Measurements from ENCODE around the gene GALK2. TPM values are rescaled to one million over a fixed set of nuclear protein-coding genes. Genes with fewer than 3 reads are reported as not detected.
"Not testable (repeated sequence)": the region's sequence is repeated elsewhere in the genome, so short reads cannot be mapped to it uniquely, and the experiment has no call there.

The GALK2 gene
- total RNA-seq, 1 donor from 2014 or later: 54.2 TPM

DNA sequence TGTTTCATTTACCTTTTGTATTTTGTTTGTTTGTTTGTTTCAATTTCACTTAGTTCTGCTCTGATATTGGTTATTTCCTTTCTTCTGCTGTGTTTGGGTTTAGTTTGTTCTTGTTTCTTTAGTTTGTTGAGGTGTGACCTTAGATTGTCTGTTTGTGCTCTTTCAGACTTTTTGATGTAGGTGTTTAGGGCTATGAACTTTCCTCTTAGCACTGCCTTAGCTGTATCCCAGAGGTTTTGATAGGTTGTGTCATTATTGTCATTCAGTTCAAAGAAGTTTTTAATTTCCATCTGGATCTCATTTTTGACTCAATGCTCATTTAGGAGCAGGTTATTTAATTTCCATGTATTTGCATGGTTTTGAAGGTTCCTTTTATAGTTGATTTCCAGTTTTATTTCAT is 38.1 kb downstream of the GALK2 start:
- not testable (repeated sequence) for FAIRE-seq; DNase-seq (ENCODE audit: low spot score in 2 of 2)

- DNase-seq (ENCODE audit: low spot score in 2 of 2): no peak
- no peak for FAIRE-seq
Observed at GRCh38 chr15:49212897-49213296, 42.9 kb downstream of the GALK2 start.

GRCh38 chr15:49215768-49216739 is 46.0 kb downstream of the GALK2 start:
- FAIRE-seq (no peak), DNase-seq (ENCODE audit: low spot score in 2 of 2) (no peak)

DNA sequence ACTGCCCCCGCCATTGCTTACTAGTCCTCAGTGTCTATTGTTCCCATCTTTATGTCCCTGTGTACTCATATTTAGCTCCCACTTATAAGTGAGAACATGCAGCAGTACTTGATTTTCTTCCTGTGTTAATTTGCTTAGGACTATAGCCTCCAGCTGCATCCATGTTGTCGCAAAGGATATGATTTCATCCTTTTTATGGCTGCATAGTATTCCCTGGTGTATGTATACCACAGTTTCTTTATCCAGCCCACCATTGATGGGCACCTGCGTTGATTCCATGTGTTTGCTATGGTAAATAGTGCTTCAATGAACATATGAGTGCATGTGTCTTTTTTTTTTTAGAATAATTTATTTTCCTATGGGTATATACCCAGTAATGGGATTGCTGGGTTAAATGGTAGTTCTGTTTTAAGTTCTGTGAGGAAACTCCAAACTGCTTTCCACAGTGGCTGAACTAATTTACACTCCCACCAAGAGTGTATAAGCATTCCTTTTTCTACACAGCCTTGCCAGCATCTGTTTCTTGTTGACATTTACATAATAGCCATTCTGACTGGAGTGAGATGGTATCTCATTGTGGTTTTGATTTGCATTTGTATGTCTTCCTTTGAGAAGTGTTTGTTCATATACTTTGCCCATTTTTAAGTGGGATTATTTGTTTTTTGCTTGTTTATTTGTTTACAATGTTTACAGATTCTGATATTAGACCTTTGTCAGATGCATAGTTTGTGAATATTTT is 53.7 kb downstream of the GALK2 start:
- DNase-seq (ENCODE audit: low spot score in 2 of 2) (no peak), FAIRE-seq (no peak)

- FAIRE-seq (no peak), DNase-seq (ENCODE audit: low spot score in 2 of 2) (no peak)
Observed at GRCh38 chr15:49225572-49226281, 55.7 kb downstream of the GALK2 start.

DNA sequence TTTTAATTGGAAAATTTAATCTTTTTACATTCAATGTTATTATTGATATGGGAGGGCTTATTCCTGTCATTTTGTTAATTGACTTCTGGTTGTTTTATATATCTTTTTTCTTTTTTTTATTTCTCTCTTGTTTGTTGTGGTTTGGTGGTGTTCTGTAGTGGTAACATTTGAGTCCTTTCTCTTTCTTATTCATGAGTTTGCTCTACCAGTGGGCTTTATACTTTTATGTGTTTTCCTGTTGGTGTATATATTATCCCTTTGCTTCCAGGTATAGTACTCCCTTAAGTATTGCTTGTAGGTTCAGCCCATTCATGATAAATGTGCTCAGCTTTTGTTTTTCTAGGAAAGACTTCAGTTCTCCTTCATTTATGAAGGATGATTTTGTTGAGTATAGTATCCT is 57.6 kb downstream of the GALK2 start:
- FAIRE-seq (peak; percentile 10), DNase-seq (ENCODE audit: low spot score in 2 of 2) (no peak)

GRCh38 chr15:49229922-49230321 is 59.9 kb downstream of the GALK2 start:
- DNase-seq (ENCODE audit: low spot score in 2 of 2) (no peak), FAIRE-seq (no peak)

DNA sequence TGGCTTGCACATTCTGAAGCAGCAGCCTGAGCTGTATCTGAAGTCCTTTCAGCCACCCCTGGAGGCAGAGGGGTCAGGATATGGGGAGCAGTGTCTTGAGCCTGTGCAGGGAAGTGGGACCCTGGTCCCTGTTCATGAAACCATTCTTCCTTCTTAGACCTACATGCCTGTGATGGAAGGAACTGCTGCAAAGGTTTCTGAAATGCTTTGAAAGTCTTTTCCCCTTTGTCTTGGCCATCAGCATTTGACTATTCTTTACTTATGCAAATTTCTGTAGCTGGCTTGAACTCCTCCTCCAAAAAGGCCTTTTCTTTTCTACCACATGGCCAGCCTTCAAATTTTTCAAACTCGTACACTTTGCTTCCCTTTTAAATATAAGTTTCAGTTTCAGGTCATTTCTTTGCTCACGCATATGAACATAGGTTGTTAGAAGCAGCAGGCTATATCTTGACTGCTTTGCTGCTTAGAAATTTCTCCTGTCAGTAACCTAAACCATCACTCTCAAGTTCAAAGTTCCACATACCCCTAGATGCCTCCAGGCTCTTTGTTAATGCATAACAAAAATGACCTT is 62.3 kb downstream of the GALK2 start:
- FAIRE-seq: no peak
- no peak for DNase-seq (ENCODE audit: low spot score in 2 of 2)

- FAIRE-seq: peak; percentile 58
- peak; percentile 24 to 37 for DNase-seq (ENCODE audit: low spot score in 2 of 2)
Observed at GRCh38 chr15:49235446-49236124, 65.5 kb downstream of the GALK2 start.

DNA sequence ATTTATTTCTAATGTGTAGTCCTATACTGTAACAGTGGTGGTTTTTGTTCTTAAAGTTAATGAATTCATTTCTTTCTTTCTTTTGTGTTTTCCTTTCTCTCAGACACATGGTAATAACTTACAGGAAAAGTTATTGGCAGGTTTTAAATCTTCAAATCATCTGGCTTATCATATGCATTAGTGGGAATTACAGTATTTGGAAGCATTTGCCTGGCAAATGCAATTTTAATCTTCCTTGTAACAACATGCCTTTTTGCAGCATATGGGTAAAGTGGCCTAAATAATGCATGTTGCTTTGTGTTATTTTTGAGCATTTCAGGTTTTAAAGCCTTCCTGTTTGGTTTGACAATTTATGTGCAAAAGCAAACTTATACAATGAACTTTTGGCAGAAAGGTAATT is 66.8 kb downstream of the GALK2 start:
- FAIRE-seq: no peak
- no peak for DNase-seq (ENCODE audit: low spot score in 2 of 2)

GRCh38 chr15:49238342-49238741 is 68.3 kb downstream of the GALK2 start:
- no peak for DNase-seq (ENCODE audit: low spot score in 2 of 2)
- FAIRE-seq: no peak

GRCh38 chr15:49239105-49239504 is 69.1 kb downstream of the GALK2 start:
- no peak for FAIRE-seq

GRCh38 chr15:49242820-49243219 is 72.8 kb downstream of the GALK2 start:
- DNase-seq (ENCODE audit: low spot score in 2 of 2) (no peak), FAIRE-seq (no peak)

More at GRCh38 chr15:49239105-49239504, 69.1 kb downstream of the GALK2 start:
- DNase-seq (ENCODE audit: low spot score in 2 of 2): no peak

- DNase-seq (ENCODE audit: low spot score in 2 of 2) (no peak), FAIRE-seq (no peak)
Observed at GRCh38 chr15:49247556-49248110, 77.6 kb downstream of the GALK2 start.

DNA sequence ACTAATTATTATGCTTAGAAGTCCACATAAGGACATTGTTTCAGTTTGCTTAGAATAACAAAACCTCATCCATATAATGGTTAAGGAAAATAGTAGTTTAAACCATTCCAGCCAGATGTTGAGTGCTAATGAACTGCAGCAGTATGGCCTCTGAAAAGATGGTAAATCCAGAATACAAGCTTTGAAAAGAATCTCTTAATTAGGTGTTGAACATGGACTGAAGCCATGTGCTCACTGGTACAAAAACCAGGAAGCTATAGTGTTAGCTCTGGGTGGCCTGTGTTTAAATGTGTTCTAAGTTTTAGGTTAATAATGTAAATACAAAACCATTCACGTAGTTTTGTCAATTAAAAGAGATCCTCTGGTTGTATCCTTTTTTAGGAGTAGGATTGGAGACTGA is 78.2 kb downstream of the GALK2 start:
- DNase-seq (ENCODE audit: low spot score in 2 of 2) (no peak), FAIRE-seq (no peak)

DNA sequence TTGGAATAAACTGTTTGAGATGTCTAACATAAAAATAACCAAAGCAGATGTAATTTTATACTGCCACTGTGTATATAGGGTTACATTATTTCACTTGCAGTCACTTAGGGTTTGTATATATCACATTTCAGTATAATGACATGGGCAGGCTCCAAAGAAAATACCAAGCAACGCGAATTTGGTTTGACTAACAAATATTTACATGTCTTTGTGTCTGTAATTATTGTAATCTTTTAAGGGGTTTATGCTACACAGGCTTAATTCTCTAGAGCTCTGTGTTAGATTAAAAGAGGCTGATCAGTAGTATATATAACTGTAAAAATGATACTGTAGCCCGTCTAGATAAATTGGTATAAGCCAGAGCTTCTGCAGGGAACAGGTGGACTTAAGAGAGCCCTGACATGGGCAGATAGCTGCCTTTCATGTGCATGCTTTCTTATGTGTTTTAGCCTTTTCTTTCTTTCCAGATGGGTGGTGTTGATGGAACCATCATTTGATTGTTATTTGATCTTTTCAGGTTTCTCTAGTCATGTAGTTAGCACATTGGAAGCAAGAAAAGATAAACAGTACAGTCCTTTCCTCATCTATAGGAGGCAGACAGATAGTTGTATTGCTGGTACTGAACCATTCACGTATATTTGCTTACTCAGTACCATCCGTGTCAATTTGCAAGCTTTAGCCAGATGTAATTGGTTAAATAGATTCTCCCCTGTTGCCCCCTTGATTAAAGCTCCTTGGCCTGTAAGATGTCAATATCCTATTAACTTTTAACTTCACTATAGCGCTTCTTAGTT is 86.1 kb downstream of the GALK2 start:
- DNase-seq (ENCODE audit: low spot score in 2 of 2) (no peak), FAIRE-seq (no peak)

DNA sequence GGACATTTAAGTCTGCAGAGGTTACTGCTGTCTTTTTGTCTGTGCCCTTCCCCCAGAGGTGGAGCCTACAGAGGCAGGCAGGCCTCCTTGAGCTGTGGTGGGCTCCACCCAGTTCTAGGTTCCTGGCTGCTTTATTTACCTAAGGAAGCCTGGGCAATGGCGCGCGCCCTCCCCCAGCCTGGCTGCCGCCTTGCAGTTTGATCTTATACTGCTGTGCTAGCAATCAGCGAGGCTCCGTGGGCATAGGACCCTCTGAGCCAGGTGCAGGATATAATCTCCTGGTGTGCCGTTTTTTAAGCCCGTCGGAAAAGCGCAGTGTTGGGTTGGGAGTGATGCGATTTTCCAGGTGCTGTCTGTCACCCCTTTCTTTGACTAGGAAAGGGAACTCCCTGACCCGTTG is 95.1 kb downstream of the GALK2 start:
- not testable (repeated sequence) for FAIRE-seq; DNase-seq (ENCODE audit: low spot score in 2 of 2)

GRCh38 chr15:49265911-49266310 is 95.9 kb downstream of the GALK2 start:
- DNase-seq (ENCODE audit: low spot score in 2 of 2) (no peak), FAIRE-seq (no peak)
